ENCODE measurements around the gene OR10G2.

GRCh38 chr14:21614240-21614639, 20.5 kb downstream of the OR10G2 start:
- TF ChIP-seq TAF1 (IDR thresholded peaks at IDR 0.05; ENCODE audit: low read depth, low read length), result no peak
- TF ChIP-seq SPI1 (IDR thresholded peaks at IDR 0.05; ENCODE audit: low read depth, low read length), result no peak
- no peak for TF ChIP-seq POLR2AphosphoS5 (IDR thresholded peaks at IDR 0.05; ENCODE audit: low read depth, low read length)
- no peak for TF ChIP-seq POLR2A (IDR thresholded peaks at IDR 0.05; ENCODE audit: low read depth, low read length)
- no peak for TF ChIP-seq POU2F2 (IDR thresholded peaks at IDR 0.05; ENCODE audit: low read depth, low read length)
- no peak for TF ChIP-seq PAX5 (IDR thresholded peaks at IDR 0.05; ENCODE audit: insufficient read depth, low read length, severe bottlenecking)

Measured in GM12891 (cell line).